Keratinocyte (primary cell): ENCODE results near the gene RPL38.

Experiments used
- CTCF ChIP-seq, 3 experiments: IDR thresholded peaks in 1 of 3; conservative IDR thresholded peaks in 1 of 3; optimal IDR thresholded peaks in 1 of 3; 2 replicates in 2 of 3; 3 replicates in 1 of 3; pipeline versions ENCODE3 to v1.5.1; 2011; ENCODE audit warnings: low read length in 3 of 3, mild to moderate bottlenecking in 3 of 3, moderate library complexity in 2 of 3, control low read depth in 1 of 3, inconsistent platforms in 1 of 3; ENCODE audit not compliant: insufficient read depth in 2 of 3; ENCODE audit errors: extremely low read depth in 1 of 3
- EZH2 ChIP-seq: IDR thresholded peaks from one replicate; pipeline ENCODE4 v1.6.1; 2012; ENCODE audit warnings: inconsistent platforms, mild to moderate bottlenecking, low read length, moderate library complexity

GRCh38 chr17:74228306-74228978 lies 25.0 kb downstream of the RPL38 start:
- TF ChIP-seq CTCF (optimal IDR thresholded peaks at IDR 0.05 in 1 of 3, IDR thresholded peaks at IDR 0.05 in 1 of 3, conservative IDR thresholded peaks at IDR 0.05 in 1 of 3; ENCODE audit: extremely low read depth in 1 of 3, insufficient read depth in 2 of 3, low read length in 3 of 3) = no peak
- TF ChIP-seq EZH2 = no peak
